Tibial nerve (tissue), 4 donors: ENCODE results near the gene FAM124B.

Experiments used
- CTCF ChIP-seq, 5 experiments: fragments of 200-600 bp in 3 of 5; fragments of 450-650 bp in 2 of 5; sonication (generic) in 3 of 5; IDR thresholded peaks; one replicate each; pipeline ENCODE4 v1.5.1; 2016 to 2019; ENCODE audit warnings: antibody characterized with exemption in 5 of 5, mild to moderate bottlenecking in 3 of 5, moderate library complexity in 2 of 5
- EP300 ChIP-seq, 2 donors: sonication (generic); formaldehyde crosslinking; IDR thresholded peaks; one replicate each; pipeline ENCODE4 v1.6.1; 2017; ENCODE audit warnings: antibody characterized with exemption in 2 of 2, mild to moderate bottlenecking in 1 of 2
- POLR2A ChIP-seq, 2 donors: fragments of 450-650 bp; IDR thresholded peaks; one replicate each; pipeline ENCODE4 v1.6.1; 2017; ENCODE audit warnings: antibody characterized with exemption in 2 of 2, mild to moderate bottlenecking in 2 of 2, moderate library complexity in 2 of 2

- TF ChIP-seq CTCF (IDR thresholded peaks at IDR 0.05) (peak; percentile 42 to 65 (median 57)), POLR2A (IDR thresholded peaks at IDR 0.05) (no peak), EP300 (IDR thresholded peaks at IDR 0.05) (no peak)
Measured at GRCh38 chr2:224369028-224369632, 32.8 kb downstream of the FAM124B start.
